ENCODE results near the gene MEN1.
A peak's percentile ranks its signal among the peaks of the same experiment; 100 is the strongest.
"Not testable (repeated sequence)": the region's sequence is repeated elsewhere in the genome, so short reads cannot be mapped to it uniquely, and the experiment has no call there.

MEN1 gene

DNA sequence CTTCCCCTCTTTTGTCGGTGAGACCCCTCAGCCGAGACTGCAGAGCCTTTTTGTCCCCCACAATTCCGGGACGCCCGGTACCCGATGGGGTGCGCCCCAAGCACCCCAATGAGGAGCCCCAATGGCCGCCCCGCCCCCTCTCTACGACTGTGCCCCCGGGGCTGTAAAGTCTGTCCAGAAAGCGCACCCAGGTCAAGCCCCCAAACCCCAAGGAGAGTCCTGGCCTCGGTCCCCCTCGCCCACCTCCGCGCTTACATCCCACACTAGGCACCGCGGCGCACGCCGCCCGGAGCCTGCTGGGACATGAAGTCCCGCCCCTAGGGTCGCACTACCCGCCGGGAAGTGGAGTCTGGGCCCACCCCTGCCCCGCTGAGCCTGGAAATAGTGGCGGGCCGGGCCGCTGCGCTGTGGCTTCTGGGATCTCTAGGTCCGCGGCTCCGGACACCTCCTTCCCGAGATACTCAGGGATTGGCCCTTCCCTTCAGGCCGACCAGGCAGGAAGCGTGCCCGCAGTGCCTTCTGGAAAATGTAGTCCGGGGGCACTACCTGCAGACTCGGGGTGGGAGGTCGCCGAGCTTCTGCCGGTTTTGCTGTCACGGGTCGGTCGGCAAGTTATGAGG, at the start of gene MEN1:
Gene MEN1, minus strand, starts transcription at position 281 of the 620 bp plus-strand sequence. CDS start 442 bp downstream, outside the sequence.
- peak; percentile 69 for DNase-seq

- DNase-seq = no peak
Observed at GRCh38 chr11:64859542-64860414, 49.4 kb upstream of the MEN1 start.

- DNase-seq = peak; percentile 64
Observed at GRCh38 chr11:64858467-64859263, 48.3 kb upstream of the MEN1 start.

DNA sequence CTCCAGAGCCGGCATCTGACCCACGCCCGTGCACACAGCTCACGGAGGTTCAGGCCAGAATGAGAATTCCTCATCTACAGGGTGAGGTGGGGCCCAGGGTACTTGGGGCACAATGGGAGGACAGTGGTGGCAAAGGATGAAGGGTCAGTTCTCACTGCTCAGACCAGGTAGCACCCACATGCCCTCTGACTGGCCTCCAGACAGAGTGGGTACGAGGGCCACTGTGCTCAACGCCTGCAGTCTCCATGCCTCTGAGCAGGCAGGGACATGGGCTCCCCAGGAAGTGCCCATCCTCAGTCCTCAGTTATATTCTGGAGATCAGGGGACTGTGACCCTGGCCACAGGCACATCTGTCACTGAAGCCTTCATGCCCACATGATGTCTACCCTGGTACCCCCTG, 47.1 kb upstream of the MEN1 start:
- no peak for DNase-seq

GRCh38 chr11:64856382-64857227, 46.3 kb upstream of the MEN1 start:
- no peak for DNase-seq

GRCh38 chr11:64855596-64856304, 45.4 kb upstream of the MEN1 start:
- no peak for DNase-seq

- DNase-seq = no peak
Observed at GRCh38 chr11:64854534-64855502, 44.5 kb upstream of the MEN1 start.

DNA sequence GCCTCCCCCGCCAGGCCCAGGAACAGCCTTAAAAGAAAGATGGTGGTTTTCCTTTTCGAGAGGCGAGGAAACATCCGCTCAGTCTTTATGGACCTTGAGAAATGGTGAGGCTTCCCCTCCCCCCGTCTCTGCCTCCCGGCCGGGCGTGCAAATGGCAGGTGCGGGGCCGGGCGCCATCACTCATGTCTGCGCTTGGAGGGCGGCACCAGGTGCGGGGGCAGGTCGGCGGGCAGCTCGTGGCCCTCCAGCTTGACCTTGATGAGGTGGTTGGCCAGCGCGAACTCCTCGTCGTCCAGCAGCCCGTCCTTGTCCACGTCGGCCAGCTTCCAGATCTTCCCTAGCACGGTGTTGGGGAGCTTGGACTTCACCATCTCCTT, 43.8 kb upstream of the MEN1 start:
- DNase-seq = no peak

DNA sequence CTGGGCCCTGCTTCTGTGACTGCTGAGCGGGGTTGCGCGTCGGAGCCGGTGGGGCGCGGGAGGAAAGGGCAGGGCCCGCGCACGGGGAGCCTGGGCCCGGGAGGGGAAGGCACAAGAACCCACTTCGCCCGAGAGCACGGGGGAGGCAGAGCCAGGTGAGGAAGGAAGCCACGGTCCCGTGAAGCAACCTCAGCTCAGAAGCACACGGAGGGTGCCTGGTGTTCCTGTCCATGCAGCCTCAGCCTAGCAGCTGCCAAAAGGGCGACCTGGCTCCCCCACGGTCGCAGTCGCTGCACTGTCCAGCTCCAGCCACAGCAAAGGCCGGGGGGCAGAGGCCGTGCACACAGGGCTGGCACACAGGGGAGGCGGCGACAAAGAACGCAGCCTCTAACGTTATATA, 43.4 kb upstream of the MEN1 start:
- DNase-seq = no peak

- DNase-seq = no peak
Observed at GRCh38 chr11:64852804-64853509, 42.6 kb upstream of the MEN1 start.

DNA sequence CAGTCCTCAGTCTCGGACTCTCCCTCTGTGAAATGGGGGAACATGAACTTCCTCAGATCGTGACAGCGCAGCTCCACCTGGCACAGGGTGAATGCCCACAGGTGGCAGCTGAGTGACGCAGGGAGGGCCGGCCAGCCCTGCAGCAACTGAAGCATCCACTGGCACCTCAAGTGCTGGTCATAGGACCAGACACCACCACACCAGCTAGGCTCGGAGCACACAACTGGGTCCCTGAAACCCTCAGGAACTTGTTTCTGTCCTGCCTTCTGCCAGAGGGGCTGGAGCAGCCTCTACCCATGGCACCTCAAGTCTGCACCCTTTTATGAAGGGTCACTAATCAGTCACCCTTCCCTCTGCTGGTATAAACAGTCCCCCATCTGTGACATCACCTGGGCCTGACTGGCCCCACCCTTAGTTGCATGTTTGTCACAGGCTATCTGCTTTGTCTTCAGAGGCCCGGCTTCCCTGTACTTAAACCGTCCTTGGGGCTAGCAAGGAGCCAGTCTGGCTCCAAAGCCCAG, 41.5 kb upstream of the MEN1 start:
- no peak for DNase-seq

GRCh38 chr11:64850979-64851567, 40.7 kb upstream of the MEN1 start:
- DNase-seq = no peak

DNA sequence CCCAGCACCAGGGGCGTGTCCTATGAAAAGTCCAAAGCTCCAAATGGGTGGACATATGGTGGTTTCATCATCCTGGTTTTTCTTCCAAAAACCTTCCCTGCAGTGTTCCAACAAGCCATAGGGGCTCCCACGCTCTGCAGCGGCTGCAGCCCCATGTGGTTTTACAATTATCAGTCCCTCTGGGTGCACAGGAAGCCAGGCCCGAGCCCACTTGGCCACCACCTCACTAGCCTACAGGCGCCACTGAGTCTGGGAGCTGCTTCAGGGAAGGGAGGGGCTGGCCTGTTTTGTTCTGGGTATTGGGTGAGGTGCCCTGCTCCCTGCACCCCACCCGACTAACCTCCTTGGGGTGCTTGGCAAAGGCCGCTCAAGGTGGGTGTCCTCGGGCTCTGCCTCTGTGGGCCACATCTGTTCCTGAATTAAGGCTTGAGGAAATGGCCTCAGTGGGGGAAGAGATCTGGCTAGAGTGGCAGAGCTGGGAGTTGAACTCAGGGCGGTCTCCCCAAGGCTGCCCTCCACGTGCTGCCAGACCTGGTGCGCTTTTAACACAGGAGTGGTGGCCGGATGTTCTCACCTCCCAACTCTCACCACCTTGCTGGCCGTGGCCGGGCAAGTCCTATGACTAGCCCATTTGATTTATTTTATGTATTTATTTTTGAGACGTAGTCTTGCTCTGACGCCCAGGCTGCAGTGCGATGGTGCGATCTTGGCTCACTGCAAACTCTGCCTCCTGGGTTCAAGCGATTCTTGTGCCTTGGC, 39.4 kb upstream of the MEN1 start:
- no peak for DNase-seq

DNA sequence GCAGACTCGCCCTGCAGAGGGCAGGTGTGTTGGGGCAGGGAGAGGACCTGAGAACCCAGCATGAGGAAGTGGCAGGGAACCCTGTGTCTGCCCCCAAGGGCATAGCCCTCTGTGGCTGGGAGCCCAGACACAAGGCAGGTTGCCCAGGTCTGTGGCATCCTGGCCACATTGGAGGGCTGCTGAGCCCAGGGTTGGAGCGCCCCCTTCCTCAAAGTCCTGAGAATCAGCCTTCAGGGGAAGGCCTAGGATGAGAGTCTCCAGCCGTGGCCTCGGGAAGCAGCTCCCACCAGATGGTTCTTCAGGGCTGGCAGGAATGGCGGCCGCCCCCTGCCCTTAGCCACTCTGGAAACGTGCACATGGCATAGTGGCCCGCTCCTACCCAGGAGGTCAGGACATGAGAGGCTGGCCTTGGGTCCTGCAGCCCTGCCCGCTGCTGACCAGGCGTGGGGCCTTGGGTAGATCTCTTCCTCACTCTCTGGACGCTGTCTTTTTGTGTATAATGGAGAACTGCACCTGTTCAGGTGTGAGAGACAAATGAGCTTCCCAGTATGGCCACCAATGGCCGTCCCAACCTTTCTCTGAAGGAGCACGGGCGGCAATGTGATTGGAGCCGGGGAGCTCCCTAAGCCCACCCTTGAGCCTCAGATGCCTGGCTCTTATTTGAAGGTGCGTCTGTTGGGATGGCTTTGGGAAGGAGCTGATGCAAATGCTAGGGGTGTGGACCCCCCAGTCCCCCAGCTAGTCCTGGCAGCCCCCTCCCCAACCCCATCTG, 38.7 kb upstream of the MEN1 start:
- no peak for DNase-seq

GRCh38 chr11:64848214-64848825, 38.0 kb upstream of the MEN1 start:
- DNase-seq = no peak

GRCh38 chr11:64846998-64847666, 36.8 kb upstream of the MEN1 start:
- peak; percentile 83 for DNase-seq

DNA sequence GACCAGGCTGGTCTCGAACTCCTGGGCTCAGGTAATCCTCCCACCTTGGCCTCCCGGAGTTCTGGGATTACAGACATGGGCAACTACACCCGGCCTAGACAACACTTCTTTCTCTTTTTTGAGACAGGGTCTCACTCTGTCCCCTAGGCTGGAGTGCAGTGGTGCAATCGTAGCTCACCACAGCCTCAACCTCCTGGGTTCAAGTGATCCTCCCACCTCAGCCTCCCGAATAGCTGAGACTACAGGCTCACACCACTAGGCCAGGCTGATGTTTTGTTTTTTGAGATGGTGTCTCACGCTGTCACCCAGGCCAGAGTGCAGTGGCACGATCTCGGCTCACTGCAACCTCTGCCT, 35.4 kb upstream of the MEN1 start:
- DNase-seq = not testable (repeated sequence)

All from activated effector memory CD4-positive, alpha-beta T cell treated with Interleukin-2 at 50 U/mL for 16 hours (primary cell).